ENCODE results near the gene NRP2.

Gene NRP2

GRCh38 chr2:205758500-205758899 lies 76.2 kb downstream of the NRP2 start:
- H3K4me3 ChIP-seq (ENCODE audit: low read depth, low read length) = no peak overlapping the region
- DNase-seq (ENCODE audit: low read depth) = no peak
- TF ChIP-seq, protein P1, sequence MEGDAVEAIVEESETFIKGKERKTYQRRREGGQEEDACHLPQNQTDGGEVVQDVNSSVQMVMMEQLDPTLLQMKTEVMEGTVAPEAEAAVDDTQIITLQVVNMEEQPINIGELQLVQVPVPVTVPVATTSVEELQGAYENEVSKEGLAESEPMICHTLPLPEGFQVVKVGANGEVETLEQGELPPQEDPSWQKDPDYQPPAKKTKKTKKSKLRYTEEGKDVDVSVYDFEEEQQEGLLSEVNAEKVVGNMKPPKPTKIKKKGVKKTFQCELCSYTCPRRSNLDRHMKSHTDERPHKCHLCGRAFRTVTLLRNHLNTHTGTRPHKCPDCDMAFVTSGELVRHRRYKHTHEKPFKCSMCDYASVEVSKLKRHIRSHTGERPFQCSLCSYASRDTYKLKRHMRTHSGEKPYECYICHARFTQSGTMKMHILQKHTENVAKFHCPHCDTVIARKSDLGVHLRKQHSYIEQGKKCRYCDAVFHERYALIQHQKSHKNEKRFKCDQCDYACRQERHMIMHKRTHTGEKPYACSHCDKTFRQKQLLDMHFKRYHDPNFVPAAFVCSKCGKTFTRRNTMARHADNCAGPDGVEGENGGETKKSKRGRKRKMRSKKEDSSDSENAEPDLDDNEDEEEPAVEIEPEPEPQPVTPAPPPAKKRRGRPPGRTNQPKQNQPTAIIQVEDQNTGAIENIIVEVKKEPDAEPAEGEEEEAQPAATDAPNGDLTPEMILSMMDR (IDR thresholded peaks at IDR 0.05; ENCODE audit: low read depth, low read length, missing control alignments) = no peak

DNA sequence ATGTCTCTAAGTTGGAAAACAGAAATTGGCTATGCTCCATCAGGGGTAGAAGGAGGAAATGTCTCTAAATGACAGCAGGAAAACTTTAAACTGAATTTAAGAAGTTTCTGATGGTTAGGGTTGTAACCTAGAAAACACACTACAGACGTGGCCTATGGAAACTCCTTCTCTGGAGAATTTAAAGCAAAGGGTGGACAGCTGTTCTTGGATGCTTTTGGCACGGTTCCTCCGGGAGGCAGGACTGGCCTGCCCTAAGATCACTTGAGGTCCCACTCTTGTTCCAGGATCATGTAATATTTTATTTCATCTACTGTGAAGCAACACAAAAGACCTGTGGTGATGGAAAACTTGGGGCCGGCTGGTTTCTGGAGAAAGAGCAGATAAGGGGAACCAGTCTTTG lies 77.0 kb downstream of the NRP2 start:
- H3K4me3 ChIP-seq (ENCODE audit: low read depth, low read length) = no peak overlapping the region
- TF ChIP-seq, protein P1 (IDR thresholded peaks at IDR 0.05; ENCODE audit: low read depth, low read length, missing control alignments) = no peak
- DNase-seq (ENCODE audit: low read depth) = no peak

DNA sequence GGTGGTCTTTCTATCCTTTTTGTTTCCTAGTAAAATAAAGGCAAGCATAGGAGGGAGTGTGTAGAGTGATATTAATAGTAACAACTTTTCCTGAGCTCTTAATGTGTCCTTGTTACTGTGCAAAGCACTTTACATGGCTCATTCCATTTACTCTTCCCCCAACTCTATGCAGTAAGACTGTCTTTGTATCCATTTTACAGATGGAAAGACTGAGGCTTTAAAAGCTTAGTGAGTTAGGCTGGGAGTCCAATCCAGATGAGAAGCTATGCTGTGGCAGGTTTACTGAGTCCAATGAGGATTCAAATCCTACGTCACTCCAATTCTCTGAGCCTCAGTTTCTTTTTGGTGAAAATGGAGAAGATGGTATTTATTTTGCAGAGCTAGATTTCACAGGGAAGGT lies 77.4 kb downstream of the NRP2 start:
- no peak for DNase-seq (ENCODE audit: low read depth)
- no peak overlapping the region for H3K4me3 ChIP-seq (ENCODE audit: low read depth, low read length)
- TF ChIP-seq, protein P1 (IDR thresholded peaks at IDR 0.05; ENCODE audit: low read depth, low read length, missing control alignments) = no peak

DNA sequence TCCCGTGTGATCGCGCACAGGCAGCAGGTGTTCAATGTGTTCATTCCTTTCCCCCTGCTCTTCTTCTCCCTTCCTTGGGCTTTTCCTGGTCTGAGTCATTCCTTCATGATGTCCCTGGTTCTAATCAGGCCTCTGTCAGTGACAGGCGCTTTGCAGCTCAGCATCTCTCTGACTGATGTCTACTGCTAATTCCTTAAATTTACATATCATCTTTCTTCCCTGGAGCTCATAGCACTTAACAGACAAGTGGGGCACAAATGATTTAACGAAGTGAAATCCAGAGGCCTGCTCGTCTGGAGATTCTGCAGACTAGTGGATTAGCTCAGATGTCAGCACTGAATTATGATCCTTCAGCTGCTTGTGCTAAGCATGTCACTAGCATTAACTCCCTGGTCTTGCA lies 77.9 kb downstream of the NRP2 start:
- H3K4me3 ChIP-seq (ENCODE audit: low read depth, low read length) = no peak overlapping the region
- no peak for DNase-seq (ENCODE audit: low read depth)
- TF ChIP-seq, protein P1 (IDR thresholded peaks at IDR 0.05; ENCODE audit: low read depth, low read length, missing control alignments) = no peak

- no peak overlapping the region for H3K4me3 ChIP-seq (ENCODE audit: low read depth, low read length)
- TF ChIP-seq, protein P1 (IDR thresholded peaks at IDR 0.05; ENCODE audit: low read depth, low read length, missing control alignments) = no peak
- no peak for DNase-seq (ENCODE audit: low read depth)
These were observed 79.1 kb downstream of the NRP2 start for GRCh38 chr2:205761421-205761820.

DNA sequence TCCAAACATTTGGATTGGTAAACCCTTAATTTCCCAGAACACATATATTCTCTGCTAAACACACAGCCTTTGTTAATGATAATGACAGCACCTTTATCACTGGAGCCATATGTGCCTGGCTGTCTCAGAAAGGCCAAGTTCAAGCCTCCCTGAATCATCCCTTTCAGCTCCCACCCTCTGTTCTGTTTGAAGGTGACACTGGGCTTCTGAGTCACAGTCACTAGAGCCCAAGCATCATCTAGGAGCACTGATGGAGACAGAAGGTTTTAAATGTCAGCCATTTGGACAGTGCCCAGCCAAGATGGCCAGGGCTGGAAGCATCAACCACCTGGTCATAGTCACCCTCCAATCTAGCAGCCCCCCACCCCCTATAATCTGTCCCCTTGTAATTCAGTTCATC lies 80.6 kb downstream of the NRP2 start:
- no peak overlapping the region for H3K4me3 ChIP-seq (ENCODE audit: low read depth, low read length)
- no peak for DNase-seq (ENCODE audit: low read depth)
- TF ChIP-seq, protein P1 (IDR thresholded peaks at IDR 0.05; ENCODE audit: low read depth, low read length, missing control alignments) = no peak

DNA sequence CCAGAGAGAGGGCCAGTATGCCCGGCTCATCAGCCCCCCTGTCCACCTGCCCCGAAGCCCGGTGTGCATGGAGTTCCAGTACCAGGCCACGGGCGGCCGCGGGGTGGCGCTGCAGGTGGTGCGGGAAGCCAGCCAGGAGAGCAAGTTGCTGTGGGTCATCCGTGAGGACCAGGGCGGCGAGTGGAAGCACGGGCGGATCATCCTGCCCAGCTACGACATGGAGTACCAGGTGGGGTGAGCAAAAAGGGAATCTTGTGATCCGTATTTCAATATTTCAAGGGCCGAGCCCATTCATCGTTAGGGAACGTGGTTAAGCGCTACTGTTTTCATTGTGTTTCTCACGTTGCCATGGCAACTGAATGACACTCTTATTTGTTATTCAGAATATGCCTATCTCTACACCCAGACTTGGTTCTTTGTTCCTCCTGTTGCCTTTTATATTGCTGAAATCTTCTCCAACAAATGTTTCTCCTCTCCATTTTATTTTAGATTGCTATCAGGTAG lies 81.5 kb downstream of the NRP2 start:
- DNase-seq (ENCODE audit: low read depth) = no peak
- no peak overlapping the region for H3K4me3 ChIP-seq (ENCODE audit: low read depth, low read length)
- TF ChIP-seq, protein P1 (IDR thresholded peaks at IDR 0.05; ENCODE audit: low read depth, low read length, missing control alignments) = no peak

All from GM12864 (cell line).